Breast epithelium (tissue), 3 donors: ENCODE data around the gene TFF3.

Experiments
- POLR2A ChIP-seq: fragments of 450-650 bp; IDR thresholded peaks from one replicate; pipeline ENCODE4 v1.6.1; 2016; ENCODE audit warnings: antibody characterized with exemption, mild to moderate bottlenecking, moderate library complexity
- TF ChIP-seq, protein P1 (sequence below), 3 donors: fragments of 450-650 bp; IDR thresholded peaks; one replicate each; pipeline ENCODE4 v1.5.1; 2016 to 2017; ENCODE audit warnings: antibody characterized with exemption in 3 of 3, mild to moderate bottlenecking in 3 of 3, moderate library complexity in 3 of 3

DNA sequence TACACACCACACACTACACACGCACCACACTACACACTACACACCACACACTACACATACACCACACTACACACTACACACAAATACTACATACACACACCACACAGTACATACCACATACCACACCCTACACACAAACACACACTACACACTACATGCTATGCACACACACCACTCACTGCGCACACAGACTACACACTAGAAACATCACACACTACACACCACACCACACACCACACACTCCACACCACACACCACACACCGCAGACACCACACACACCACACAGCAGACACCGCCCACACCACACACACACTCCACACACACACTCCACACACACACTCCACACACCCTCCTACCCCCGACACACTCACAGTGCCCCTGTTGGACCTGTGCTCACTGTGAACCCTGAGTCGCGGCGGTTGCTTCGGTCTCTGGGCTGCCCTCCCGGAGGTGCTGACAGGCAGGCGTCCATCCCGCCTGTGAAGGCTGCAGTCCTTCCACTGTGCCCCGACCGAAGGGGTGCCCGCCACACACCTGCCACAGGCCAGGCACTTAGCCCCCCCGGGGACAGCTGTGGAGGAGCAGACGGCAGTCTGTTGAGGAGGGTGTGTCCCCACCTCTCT, 21.4 kb downstream of the TFF3 start:
- no peak for TF ChIP-seq POLR2A
- TF ChIP-seq, protein P1, sequence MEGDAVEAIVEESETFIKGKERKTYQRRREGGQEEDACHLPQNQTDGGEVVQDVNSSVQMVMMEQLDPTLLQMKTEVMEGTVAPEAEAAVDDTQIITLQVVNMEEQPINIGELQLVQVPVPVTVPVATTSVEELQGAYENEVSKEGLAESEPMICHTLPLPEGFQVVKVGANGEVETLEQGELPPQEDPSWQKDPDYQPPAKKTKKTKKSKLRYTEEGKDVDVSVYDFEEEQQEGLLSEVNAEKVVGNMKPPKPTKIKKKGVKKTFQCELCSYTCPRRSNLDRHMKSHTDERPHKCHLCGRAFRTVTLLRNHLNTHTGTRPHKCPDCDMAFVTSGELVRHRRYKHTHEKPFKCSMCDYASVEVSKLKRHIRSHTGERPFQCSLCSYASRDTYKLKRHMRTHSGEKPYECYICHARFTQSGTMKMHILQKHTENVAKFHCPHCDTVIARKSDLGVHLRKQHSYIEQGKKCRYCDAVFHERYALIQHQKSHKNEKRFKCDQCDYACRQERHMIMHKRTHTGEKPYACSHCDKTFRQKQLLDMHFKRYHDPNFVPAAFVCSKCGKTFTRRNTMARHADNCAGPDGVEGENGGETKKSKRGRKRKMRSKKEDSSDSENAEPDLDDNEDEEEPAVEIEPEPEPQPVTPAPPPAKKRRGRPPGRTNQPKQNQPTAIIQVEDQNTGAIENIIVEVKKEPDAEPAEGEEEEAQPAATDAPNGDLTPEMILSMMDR (IDR thresholded peaks at IDR 0.05): no peak
